ENCODE results near the gene EFR3B. TPM values are rescaled to one million over a fixed set of nuclear protein-coding genes. Genes with fewer than 3 reads are reported as not detected.
"Not testable (repeated sequence)": the region's sequence is repeated elsewhere in the genome, so short reads cannot be mapped to it uniquely, and the experiment has no call there.

The EFR3B gene
- total RNA-seq, 1 donor, result under 0.01 TPM

DNA sequence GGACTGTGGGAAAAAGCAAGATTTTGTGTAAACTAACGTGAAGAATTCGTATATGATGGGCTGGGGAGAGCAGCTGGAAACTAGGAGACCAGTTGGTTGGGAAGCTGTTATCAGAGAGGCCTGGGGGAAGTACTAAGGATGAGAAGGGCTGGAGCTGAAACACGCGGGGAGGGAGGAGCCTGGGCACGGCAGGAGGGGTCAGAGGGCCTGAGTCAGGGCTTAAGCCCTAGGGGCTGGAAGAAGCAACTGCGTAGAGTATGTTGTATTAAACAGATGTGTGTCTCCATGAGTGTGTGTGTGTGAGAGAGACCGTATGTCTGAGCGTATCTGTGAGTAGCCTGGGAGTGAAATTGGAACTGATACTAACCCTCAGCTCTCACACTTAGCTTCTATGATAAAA, 118.1 kb downstream of the EFR3B start:
- no peak overlapping the region for H3K4me3 ChIP-seq (ENCODE audit: low read length)
- H3K4me1 ChIP-seq (ENCODE audit: insufficient read depth, low read length), result peaks cover 9% of the 10 kb centered on the region
- no peaks in the 10 kb centered on the region for H3K27me3 ChIP-seq (ENCODE audit: insufficient read depth, low read length)
- H3K9me3 ChIP-seq (ENCODE audit: low read depth, low read length), result no peaks in the 10 kb centered on the region

GRCh38 chr2:25160376-25160775, 118.5 kb downstream of the EFR3B start:
- H3K9me3 ChIP-seq (ENCODE audit: low read depth, low read length), result no peaks in the 10 kb centered on the region
- peaks cover 10% of the 10 kb centered on the region for H3K4me1 ChIP-seq (ENCODE audit: insufficient read depth, low read length)
- no peaks in the 10 kb centered on the region for H3K27me3 ChIP-seq (ENCODE audit: insufficient read depth, low read length)
- H3K4me3 ChIP-seq (ENCODE audit: low read length), result no peak overlapping the region

GRCh38 chr2:25161055-25161781, 119.3 kb downstream of the EFR3B start:
- Histone ChIP-seq H3K4me1 (ENCODE audit: insufficient read depth, low read length) (peaks cover 18% of the 10 kb centered on the region), H3K27me3 (ENCODE audit: insufficient read depth, low read length) (peaks cover 4% of the 10 kb centered on the region), H3K9me3 (ENCODE audit: low read depth, low read length) (no peaks in the 10 kb centered on the region), H3K4me3 (ENCODE audit: low read length) (peak overlapping the region; percentile 43)

DNA sequence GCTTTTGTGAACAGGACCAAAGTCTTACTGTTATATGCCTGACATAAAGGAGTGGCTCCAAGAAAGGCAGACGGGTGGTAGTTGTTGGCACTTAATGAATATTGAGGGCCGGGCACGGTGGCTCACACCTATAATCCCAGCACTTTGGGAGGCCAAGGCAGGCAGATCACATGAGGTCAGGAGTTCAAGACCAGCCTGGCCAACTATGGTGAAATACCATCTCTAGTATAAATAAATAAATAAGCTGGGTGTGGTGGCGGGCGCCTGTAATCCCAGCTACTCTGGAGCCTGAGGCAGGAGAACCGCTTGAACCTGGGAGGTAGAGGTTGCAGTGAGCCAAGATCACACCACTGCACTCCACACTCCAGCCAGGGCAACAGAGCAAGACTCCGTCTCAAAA, 120.2 kb downstream of the EFR3B start:
- not testable (repeated sequence) for H3K4me3 ChIP-seq (ENCODE audit: low read length); H3K9me3 ChIP-seq (ENCODE audit: low read depth, low read length)
- Histone ChIP-seq H3K27me3 (ENCODE audit: insufficient read depth, low read length) (peaks cover 11% of the 10 kb centered on the region), H3K4me1 (ENCODE audit: insufficient read depth, low read length) (peaks cover 18% of the 10 kb centered on the region)

DNA sequence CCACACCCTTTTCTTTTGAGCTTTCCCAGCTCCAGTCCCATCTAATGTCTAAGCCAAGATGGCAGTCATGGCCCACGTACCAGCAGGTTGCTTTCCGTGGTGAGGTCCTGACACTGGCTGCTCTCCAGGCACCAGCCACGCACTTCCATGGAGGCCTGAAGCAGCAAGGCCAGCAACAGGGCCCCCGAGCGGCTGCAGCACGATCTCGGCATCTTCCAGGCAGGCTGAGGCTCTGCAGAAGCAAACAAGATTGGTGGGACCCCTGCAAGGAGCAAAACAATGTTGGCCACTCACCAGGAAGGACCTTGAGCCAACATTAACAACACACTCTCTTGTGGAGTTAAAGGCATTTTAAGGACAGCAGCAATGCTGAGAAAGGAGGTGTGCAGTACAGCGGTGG, 122.7 kb downstream of the EFR3B start:
- peaks cover 34% of the 10 kb centered on the region for H3K27me3 ChIP-seq (ENCODE audit: insufficient read depth, low read length)
- no peak overlapping the region for H3K4me3 ChIP-seq (ENCODE audit: low read length)
- peaks cover 33% of the 10 kb centered on the region for H3K4me1 ChIP-seq (ENCODE audit: insufficient read depth, low read length)
- H3K9me3 ChIP-seq (ENCODE audit: low read depth, low read length), result no peaks in the 10 kb centered on the region

DNA sequence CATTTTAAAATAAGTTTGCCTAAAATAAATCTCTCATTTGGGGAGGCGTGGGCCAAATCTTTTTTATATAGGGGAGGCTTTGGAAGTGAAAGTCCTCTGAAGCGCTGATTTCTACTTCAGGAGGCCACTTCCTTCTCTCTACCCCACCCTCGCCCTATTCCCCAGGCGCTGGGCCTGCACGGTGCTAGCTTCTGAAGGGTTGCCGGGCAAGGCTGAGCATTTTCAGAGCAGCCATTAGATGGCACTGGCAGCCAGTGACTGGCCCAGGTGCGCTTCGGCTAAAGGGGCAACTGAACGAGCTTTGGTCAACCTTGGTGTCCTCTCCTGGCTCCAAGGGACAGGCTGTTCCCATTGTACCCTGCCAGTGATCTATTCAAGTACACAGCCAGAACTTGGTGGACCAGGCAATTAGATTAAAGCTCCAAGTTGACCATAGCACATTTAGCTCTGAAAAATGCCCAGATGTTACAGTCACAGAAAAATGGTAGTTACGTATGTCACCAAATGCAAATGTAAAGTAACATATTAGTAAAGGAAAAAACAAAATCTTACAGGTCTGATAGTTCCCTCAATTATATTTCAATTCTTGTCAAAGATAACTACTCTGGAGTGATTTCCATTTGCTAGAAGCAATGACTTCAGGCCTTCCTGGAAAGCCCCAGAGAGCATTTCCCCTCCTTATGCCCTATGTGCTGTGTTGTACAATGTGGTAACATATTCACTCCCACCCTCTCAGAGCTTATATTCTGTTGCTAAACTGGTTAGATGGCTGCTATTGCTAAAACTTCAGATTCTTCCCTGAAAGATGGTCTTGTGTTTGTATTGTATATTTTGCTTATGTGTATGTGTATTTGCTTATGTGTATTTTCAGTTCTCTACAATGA, 124.4 kb downstream of the EFR3B start:
- H3K4me3 ChIP-seq (ENCODE audit: low read length), result no peak overlapping the region
- H3K9me3 ChIP-seq (ENCODE audit: low read depth, low read length), result no peaks in the 10 kb centered on the region
- peaks cover 47% of the 10 kb centered on the region for H3K27me3 ChIP-seq (ENCODE audit: insufficient read depth, low read length)
- peaks cover 29% of the 10 kb centered on the region for H3K4me1 ChIP-seq (ENCODE audit: insufficient read depth, low read length)

DNA sequence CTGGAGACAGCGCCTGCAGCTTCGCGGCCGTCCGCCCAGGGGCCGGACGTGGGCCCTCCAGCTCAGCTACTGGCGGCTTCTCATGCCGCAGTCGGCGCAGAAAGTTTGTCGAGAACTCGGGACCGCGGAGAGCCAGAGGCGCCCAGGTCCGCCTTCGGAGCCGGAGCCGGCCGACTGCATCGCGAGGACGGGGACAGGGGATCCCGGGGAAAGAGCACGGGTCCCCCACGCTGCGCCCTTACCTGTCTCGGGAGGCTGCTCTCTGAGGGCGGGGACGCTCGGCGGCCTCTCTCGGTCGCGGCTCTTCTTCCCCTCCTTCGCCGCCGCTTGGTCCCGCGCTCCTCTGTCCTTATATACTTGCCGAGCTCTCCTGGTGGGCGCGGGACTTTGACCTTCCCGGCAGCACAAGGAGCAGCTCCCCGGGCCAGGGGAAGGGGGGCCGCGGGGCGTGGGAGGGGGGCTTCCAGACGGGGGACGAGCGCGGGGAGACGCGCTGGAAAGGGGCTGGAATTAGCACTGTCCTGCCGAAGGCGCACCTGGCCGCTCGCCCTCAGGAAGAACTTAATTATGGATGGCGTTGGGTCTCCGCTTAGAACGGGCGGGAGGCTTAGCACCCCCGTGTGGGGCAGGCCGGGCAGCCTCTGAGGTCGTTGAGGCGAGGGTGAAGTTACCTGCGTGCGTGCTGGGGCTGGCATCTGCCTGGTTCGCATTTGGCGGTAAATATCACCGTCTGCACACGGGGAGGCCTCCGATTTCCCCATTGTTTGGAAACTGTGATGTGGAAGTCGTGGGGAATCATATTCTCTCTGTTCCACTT, 126.6 kb downstream of the EFR3B start, which contains the start of gene POMC:
Gene POMC, minus strand, starts transcription at position 325 of the 817 bp plus-strand sequence. CDS start 3,808 bp downstream, outside the sequence.
- Histone ChIP-seq H3K27me3 (ENCODE audit: insufficient read depth, low read length) (peaks cover 50% of the 10 kb centered on the region), H3K9me3 (ENCODE audit: low read depth, low read length) (no peaks in the 10 kb centered on the region), H3K4me1 (ENCODE audit: insufficient read depth, low read length) (peaks cover 24% of the 10 kb centered on the region), H3K4me3 (ENCODE audit: low read length) (peak within 1 kb of the TSS; percentile 15)

- Histone ChIP-seq H3K27me3 (ENCODE audit: insufficient read depth, low read length) (peaks cover 50% of the 10 kb centered on the region), H3K4me1 (ENCODE audit: insufficient read depth, low read length) (peaks cover 24% of the 10 kb centered on the region), H3K9me3 (ENCODE audit: low read depth, low read length) (no peaks in the 10 kb centered on the region), H3K4me3 (ENCODE audit: low read length) (no peak overlapping the region)
Observed at GRCh38 chr2:25169073-25169470, 127.2 kb downstream of the EFR3B start.

- Histone ChIP-seq H3K4me3 (ENCODE audit: low read length) (no peak overlapping the region), H3K4me1 (ENCODE audit: insufficient read depth, low read length) (peaks cover 17% of the 10 kb centered on the region), H3K9me3 (ENCODE audit: low read depth, low read length) (no peaks in the 10 kb centered on the region), H3K27me3 (ENCODE audit: insufficient read depth, low read length) (peaks cover 50% of the 10 kb centered on the region)
Observed at GRCh38 chr2:25170888-25171287, 129.0 kb downstream of the EFR3B start.

- peaks cover 24% of the 10 kb centered on the region for H3K27me3 ChIP-seq (ENCODE audit: insufficient read depth, low read length)
- peaks cover 4% of the 10 kb centered on the region for H3K4me1 ChIP-seq (ENCODE audit: insufficient read depth, low read length)
- H3K4me3 ChIP-seq (ENCODE audit: low read length), result no peak overlapping the region
- H3K9me3 ChIP-seq (ENCODE audit: low read depth, low read length), result no peaks in the 10 kb centered on the region
Observed at GRCh38 chr2:25173719-25174118, 131.8 kb downstream of the EFR3B start.

DNA sequence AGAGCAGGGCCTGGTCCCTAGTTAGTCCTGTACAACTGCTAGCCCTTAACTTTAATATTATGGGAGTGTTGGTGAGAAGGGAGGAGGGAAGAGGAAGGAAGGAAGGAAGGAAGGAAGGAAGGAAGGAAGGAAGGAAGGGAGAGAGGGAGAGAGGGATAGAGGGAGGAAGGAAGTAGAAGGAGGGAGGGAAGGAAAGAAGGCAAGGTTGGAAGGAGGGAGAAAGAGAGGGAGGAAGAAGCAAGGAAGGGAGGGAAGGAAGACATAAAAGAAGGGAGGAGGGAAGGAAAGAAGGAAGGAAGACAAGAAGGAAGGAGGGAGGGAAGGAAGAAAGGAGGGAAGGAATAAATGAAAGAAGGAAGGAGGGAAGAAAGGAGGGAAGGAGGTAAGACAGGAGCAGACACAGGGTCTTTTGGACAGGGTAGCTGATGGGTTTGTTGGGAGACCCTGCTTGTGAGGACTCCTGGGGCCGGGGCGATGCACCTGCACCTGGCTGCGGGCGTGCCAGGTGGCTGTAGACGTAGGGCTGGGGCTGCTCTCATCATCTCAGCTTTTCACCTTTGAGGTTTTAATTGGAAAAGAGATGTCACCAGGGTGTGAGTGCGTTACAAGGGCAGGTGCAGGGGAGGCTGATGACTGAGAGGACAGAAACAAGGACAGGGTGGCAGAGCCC, 132.5 kb downstream of the EFR3B start:
- Histone ChIP-seq H3K27me3 (ENCODE audit: insufficient read depth, low read length) (peaks cover 18% of the 10 kb centered on the region), H3K4me1 (ENCODE audit: insufficient read depth, low read length) (no peaks in the 10 kb centered on the region), H3K9me3 (ENCODE audit: low read depth, low read length) (no peaks in the 10 kb centered on the region), H3K4me3 (ENCODE audit: low read length) (no peak overlapping the region)

DNA sequence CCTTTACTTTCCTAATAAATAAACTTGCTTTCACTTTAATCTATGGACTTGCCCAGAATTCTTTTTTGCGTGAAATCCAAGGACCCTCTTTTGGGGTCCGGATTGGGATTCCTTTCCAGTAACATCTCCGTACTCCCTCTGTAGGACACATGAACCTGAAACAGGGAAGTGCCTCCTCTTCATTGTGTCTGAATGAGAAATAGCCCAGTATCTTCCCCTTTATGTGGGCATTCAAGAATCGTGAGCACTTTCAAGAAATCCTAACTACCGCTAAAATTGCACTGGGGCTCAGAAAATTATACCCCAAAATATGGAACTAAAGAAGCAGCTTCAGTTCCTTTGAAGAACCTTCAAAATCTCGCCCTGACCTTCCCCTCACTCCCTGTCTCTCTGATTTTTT, 134.3 kb downstream of the EFR3B start:
- Histone ChIP-seq H3K27me3 (ENCODE audit: insufficient read depth, low read length) (peaks cover 4% of the 10 kb centered on the region), H3K4me3 (ENCODE audit: low read length) (no peak overlapping the region), H3K4me1 (ENCODE audit: insufficient read depth, low read length) (no peaks in the 10 kb centered on the region), H3K9me3 (ENCODE audit: low read depth, low read length) (no peaks in the 10 kb centered on the region)

- Histone ChIP-seq H3K9me3 (ENCODE audit: low read depth, low read length) (no peaks in the 10 kb centered on the region), H3K27me3 (ENCODE audit: insufficient read depth, low read length) (no peaks in the 10 kb centered on the region), H3K4me1 (ENCODE audit: insufficient read depth, low read length) (no peaks in the 10 kb centered on the region), H3K4me3 (ENCODE audit: low read length) (no peak overlapping the region)
Observed at GRCh38 chr2:25176541-25177181, 134.8 kb downstream of the EFR3B start.

DNA sequence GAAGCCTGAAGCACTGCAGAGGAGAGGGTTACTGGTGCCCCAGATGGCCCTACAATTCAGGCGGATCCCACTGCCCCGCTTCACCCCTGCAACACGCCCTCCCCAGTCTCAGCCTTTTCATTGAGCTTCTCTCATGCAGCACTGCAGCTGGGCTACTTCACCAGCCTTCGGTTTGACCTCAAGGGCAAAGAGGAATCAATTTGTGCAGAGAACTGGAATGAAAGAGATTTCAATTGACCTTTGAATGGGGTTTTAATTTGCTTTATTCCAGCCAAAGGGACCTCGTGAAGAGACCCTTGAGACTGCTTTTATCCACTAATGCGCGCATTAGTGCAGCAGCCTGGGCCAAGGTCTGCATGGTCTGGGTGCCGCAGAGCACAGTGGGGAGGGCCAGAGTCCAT, 135.3 kb downstream of the EFR3B start:
- Histone ChIP-seq H3K4me3 (ENCODE audit: low read length) (no peak overlapping the region), H3K9me3 (ENCODE audit: low read depth, low read length) (no peaks in the 10 kb centered on the region), H3K4me1 (ENCODE audit: insufficient read depth, low read length) (no peaks in the 10 kb centered on the region), H3K27me3 (ENCODE audit: insufficient read depth, low read length) (no peaks in the 10 kb centered on the region)

Measured in mononuclear cell (primary cell).